Measurements from ENCODE around the gene C3orf33. TPM values are rescaled to one million over a fixed set of nuclear protein-coding genes. Genes with fewer than 3 reads are reported as not detected.

Gene C3orf33
- total RNA-seq, 3 donors from 2014 or later (not counting 1 experiment from before 2014, with no cell fraction given), result 0.88 to 2.5 (median 1.2) TPM

DNA sequence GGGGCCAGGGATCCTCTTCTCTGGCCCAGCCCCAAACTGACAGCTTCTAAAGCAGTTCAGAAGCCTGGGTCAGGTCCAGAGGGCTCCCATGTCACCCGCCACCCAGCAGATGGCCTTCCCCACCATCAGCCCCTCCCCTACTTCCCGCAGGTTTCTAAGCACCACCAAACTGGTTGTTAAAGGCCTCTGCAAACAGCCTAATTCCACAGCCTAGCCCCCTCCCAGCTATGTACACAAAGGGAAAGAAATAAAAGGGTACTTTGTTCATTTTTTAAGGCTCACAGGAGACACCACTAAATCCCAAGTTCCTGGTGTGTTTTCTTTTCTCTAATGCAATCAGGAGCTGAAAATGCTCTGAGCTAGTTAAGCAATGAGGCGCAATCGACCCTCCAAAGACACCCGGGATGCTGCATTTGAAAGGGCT is 91.8 kb downstream of the C3orf33 start:
- TF ChIP-seq, protein P1, sequence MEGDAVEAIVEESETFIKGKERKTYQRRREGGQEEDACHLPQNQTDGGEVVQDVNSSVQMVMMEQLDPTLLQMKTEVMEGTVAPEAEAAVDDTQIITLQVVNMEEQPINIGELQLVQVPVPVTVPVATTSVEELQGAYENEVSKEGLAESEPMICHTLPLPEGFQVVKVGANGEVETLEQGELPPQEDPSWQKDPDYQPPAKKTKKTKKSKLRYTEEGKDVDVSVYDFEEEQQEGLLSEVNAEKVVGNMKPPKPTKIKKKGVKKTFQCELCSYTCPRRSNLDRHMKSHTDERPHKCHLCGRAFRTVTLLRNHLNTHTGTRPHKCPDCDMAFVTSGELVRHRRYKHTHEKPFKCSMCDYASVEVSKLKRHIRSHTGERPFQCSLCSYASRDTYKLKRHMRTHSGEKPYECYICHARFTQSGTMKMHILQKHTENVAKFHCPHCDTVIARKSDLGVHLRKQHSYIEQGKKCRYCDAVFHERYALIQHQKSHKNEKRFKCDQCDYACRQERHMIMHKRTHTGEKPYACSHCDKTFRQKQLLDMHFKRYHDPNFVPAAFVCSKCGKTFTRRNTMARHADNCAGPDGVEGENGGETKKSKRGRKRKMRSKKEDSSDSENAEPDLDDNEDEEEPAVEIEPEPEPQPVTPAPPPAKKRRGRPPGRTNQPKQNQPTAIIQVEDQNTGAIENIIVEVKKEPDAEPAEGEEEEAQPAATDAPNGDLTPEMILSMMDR (IDR thresholded peaks at IDR 0.05), result no peak
- WGBS (ENCODE audit: insufficient coverage), result 90% methylated on average over 5 of the region's 5 CpGs
- DNase-seq (no peak), ATAC-seq (no peak)
- no peaks in the 10 kb centered on the region for H3K36me3 ChIP-seq (ENCODE audit: control insufficient read depth, insufficient read depth, low read length)
- Mint-ChIP-seq H3K9me3 (peaks cover 0 to 5% of the 10 kb centered on the region in 2 donors), H3K4me1 (no peaks in the 10 kb centered on the region), H3K4me3 (no peak overlapping the region), H3K27ac (no peak overlapping the region), H3K27me3 (ENCODE audit: low read depth in 2 of 2) (no peaks in the 10 kb centered on the region), H3K36me3 (no peaks in the 10 kb centered on the region)
- H3K27ac ChIP-seq (ENCODE audit: low read length), result no peak overlapping the region
- H3K4me1 ChIP-seq (ENCODE audit: control insufficient read depth, insufficient read depth, low read length), result no peaks in the 10 kb centered on the region
- intact Hi-C loops (cut with micrococcal nuclease), result no loop called here
- H3K27me3 ChIP-seq (ENCODE audit: control insufficient read depth, insufficient read depth, low read length), result no peaks in the 10 kb centered on the region
- no peak overlapping the region for H3K4me3 ChIP-seq (ENCODE audit: low read length)
- H3K9me3 ChIP-seq (ENCODE audit: control insufficient read depth, insufficient read depth, low read length), result no peaks in the 10 kb centered on the region

Other genes with a start within 250 kb of the C3orf33 start
- gene PLCH1, start 61.2 kb downstream of the C3orf33 start, total RNA-seq, result under 1 TPM; 0.05 to 0.26 (median 0.08) TPM
- gene SLC33A1, start 48.1 kb upstream of the C3orf33 start, total RNA-seq, result 10 to 100 TPM; 25.2 to 28.4 (median 27.2) TPM
- 10 to 100 TPM; 36.7 to 49.7 (median 45.4) TPM for gene GMPS, start 64.4 kb upstream of the C3orf33 start, total RNA-seq